Measurements from ENCODE around the gene TRIM29.

The TRIM29 gene

GRCh38 chr11:120108785-120109168 is 29.1 kb downstream of the TRIM29 start:
- H3K4me3 ChIP-seq (ENCODE audit: insufficient read depth, low read depth, low read length): no peak overlapping the region
- H3K27me3 ChIP-seq (ENCODE audit: control insufficient read depth, insufficient read depth, low read length, poor library complexity, severe bottlenecking): peaks cover 6% of the 10 kb centered on the region
- H3K36me3 ChIP-seq (ENCODE audit: control insufficient read depth, insufficient read depth, low read length): no peaks in the 10 kb centered on the region
- WGBS, 2 experiments: 76 to 77% methylated on average over 6 of the region's 6 CpGs
- no peaks in the 10 kb centered on the region for H3K9me3 ChIP-seq (ENCODE audit: control insufficient read depth, low read length)
- H3K4me1 ChIP-seq (ENCODE audit: control insufficient read depth, insufficient read depth, low read length): peaks cover 6% of the 10 kb centered on the region
- H3K27ac ChIP-seq (ENCODE audit: insufficient read depth, low read depth, low read length, poor library complexity, severe bottlenecking): no peak overlapping the region

GRCh38 chr11:120108154-120108784 is 29.6 kb downstream of the TRIM29 start:
- Histone ChIP-seq H3K4me1 (ENCODE audit: control insufficient read depth, insufficient read depth, low read length) (peaks cover 6% of the 10 kb centered on the region), H3K9me3 (ENCODE audit: control insufficient read depth, low read length) (no peaks in the 10 kb centered on the region), H3K27me3 (ENCODE audit: control insufficient read depth, insufficient read depth, low read length, poor library complexity, severe bottlenecking) (peaks cover 8% of the 10 kb centered on the region), H3K36me3 (ENCODE audit: control insufficient read depth, insufficient read depth, low read length) (no peaks in the 10 kb centered on the region), H3K27ac (ENCODE audit: insufficient read depth, low read depth, low read length, poor library complexity, severe bottlenecking) (no peak overlapping the region), H3K4me3 (ENCODE audit: insufficient read depth, low read depth, low read length) (no peak overlapping the region)
- 0 to 5% methylated on average over 6 of the region's 6 CpGs for WGBS, 2 experiments

GRCh38 chr11:120107692-120108091 is 30.2 kb downstream of the TRIM29 start:
- Histone ChIP-seq H3K9me3 (ENCODE audit: control insufficient read depth, low read length) (no peaks in the 10 kb centered on the region), H3K27ac (ENCODE audit: insufficient read depth, low read depth, low read length, poor library complexity, severe bottlenecking) (no peak overlapping the region), H3K4me1 (ENCODE audit: control insufficient read depth, insufficient read depth, low read length) (peaks cover 6% of the 10 kb centered on the region), H3K27me3 (ENCODE audit: control insufficient read depth, insufficient read depth, low read length, poor library complexity, severe bottlenecking) (peaks cover 8% of the 10 kb centered on the region), H3K4me3 (ENCODE audit: insufficient read depth, low read depth, low read length) (no peak overlapping the region), H3K36me3 (ENCODE audit: control insufficient read depth, insufficient read depth, low read length) (no peaks in the 10 kb centered on the region)
- 70 to 71% methylated on average over 6 of the region's 6 CpGs for WGBS, 2 experiments

- Histone ChIP-seq H3K36me3 (ENCODE audit: control insufficient read depth, insufficient read depth, low read length) (no peaks in the 10 kb centered on the region), H3K27me3 (ENCODE audit: control insufficient read depth, insufficient read depth, low read length, poor library complexity, severe bottlenecking) (peaks cover 8% of the 10 kb centered on the region), H3K4me1 (ENCODE audit: control insufficient read depth, insufficient read depth, low read length) (peaks cover 6% of the 10 kb centered on the region), H3K27ac (ENCODE audit: insufficient read depth, low read depth, low read length, poor library complexity, severe bottlenecking) (no peak overlapping the region), H3K9me3 (ENCODE audit: control insufficient read depth, low read length) (no peaks in the 10 kb centered on the region), H3K4me3 (ENCODE audit: insufficient read depth, low read depth, low read length) (no peak overlapping the region)
- whole genome bisulfite sequencing, 2 experiments: 86 to 87% methylated on average over 11 of the region's 11 CpGs
Measured at GRCh38 chr11:120106354-120107150, 31.4 kb downstream of the TRIM29 start.

GRCh38 chr11:120105576-120105975 is 32.3 kb downstream of the TRIM29 start:
- Histone ChIP-seq H3K27ac (ENCODE audit: insufficient read depth, low read depth, low read length, poor library complexity, severe bottlenecking) (no peak overlapping the region), H3K4me3 (ENCODE audit: insufficient read depth, low read depth, low read length) (no peak overlapping the region), H3K4me1 (ENCODE audit: control insufficient read depth, insufficient read depth, low read length) (peaks cover 6% of the 10 kb centered on the region), H3K9me3 (ENCODE audit: control insufficient read depth, low read length) (no peaks in the 10 kb centered on the region), H3K36me3 (ENCODE audit: control insufficient read depth, insufficient read depth, low read length) (no peaks in the 10 kb centered on the region), H3K27me3 (ENCODE audit: control insufficient read depth, insufficient read depth, low read length, poor library complexity, severe bottlenecking) (peaks cover 16% of the 10 kb centered on the region)
- WGBS, 2 experiments: 72 to 83% methylated on average over 6 of the region's 6 CpGs

GRCh38 chr11:120104041-120104565 is 33.8 kb downstream of the TRIM29 start:
- H3K4me1 ChIP-seq (ENCODE audit: control insufficient read depth, insufficient read depth, low read length): peaks cover 6% of the 10 kb centered on the region
- no peak overlapping the region for H3K27ac ChIP-seq (ENCODE audit: insufficient read depth, low read depth, low read length, poor library complexity, severe bottlenecking)
- no peaks in the 10 kb centered on the region for H3K36me3 ChIP-seq (ENCODE audit: control insufficient read depth, insufficient read depth, low read length)
- WGBS, 2 experiments: 83 to 87% methylated on average over 15 of the region's 15 CpGs
- no peaks in the 10 kb centered on the region for H3K9me3 ChIP-seq (ENCODE audit: control insufficient read depth, low read length)
- H3K4me3 ChIP-seq (ENCODE audit: insufficient read depth, low read depth, low read length): no peak overlapping the region
- H3K27me3 ChIP-seq (ENCODE audit: control insufficient read depth, insufficient read depth, low read length, poor library complexity, severe bottlenecking): peaks cover 22% of the 10 kb centered on the region

GRCh38 chr11:120102864-120103122 is 35.1 kb downstream of the TRIM29 start:
- Histone ChIP-seq H3K4me1 (ENCODE audit: control insufficient read depth, insufficient read depth, low read length) (peaks cover 15% of the 10 kb centered on the region), H3K27ac (ENCODE audit: insufficient read depth, low read depth, low read length, poor library complexity, severe bottlenecking) (no peak overlapping the region), H3K27me3 (ENCODE audit: control insufficient read depth, insufficient read depth, low read length, poor library complexity, severe bottlenecking) (peaks cover 29% of the 10 kb centered on the region), H3K9me3 (ENCODE audit: control insufficient read depth, low read length) (no peaks in the 10 kb centered on the region), H3K36me3 (ENCODE audit: control insufficient read depth, insufficient read depth, low read length) (no peaks in the 10 kb centered on the region), H3K4me3 (ENCODE audit: insufficient read depth, low read depth, low read length) (no peak overlapping the region)
- 72 to 73% methylated on average over 3 of the region's 3 CpGs for WGBS, 2 experiments

- WGBS, 2 experiments: 87 to 88% methylated on average over 8 of the region's 8 CpGs
- no peak overlapping the region for H3K27ac ChIP-seq (ENCODE audit: insufficient read depth, low read depth, low read length, poor library complexity, severe bottlenecking)
- H3K9me3 ChIP-seq (ENCODE audit: control insufficient read depth, low read length): no peaks in the 10 kb centered on the region
- H3K4me1 ChIP-seq (ENCODE audit: control insufficient read depth, insufficient read depth, low read length): peaks cover 18% of the 10 kb centered on the region
- H3K36me3 ChIP-seq (ENCODE audit: control insufficient read depth, insufficient read depth, low read length): no peaks in the 10 kb centered on the region
- no peak overlapping the region for H3K4me3 ChIP-seq (ENCODE audit: insufficient read depth, low read depth, low read length)
- peaks cover 29% of the 10 kb centered on the region for H3K27me3 ChIP-seq (ENCODE audit: control insufficient read depth, insufficient read depth, low read length, poor library complexity, severe bottlenecking)
Measured at GRCh38 chr11:120102050-120102863, 35.7 kb downstream of the TRIM29 start.

- 83 to 84% methylated on average over 14 of the region's 14 CpGs for WGBS, 2 experiments
- H3K27me3 ChIP-seq (ENCODE audit: control insufficient read depth, insufficient read depth, low read length, poor library complexity, severe bottlenecking): peaks cover 21% of the 10 kb centered on the region
- no peaks in the 10 kb centered on the region for H3K36me3 ChIP-seq (ENCODE audit: control insufficient read depth, insufficient read depth, low read length)
Measured at GRCh38 chr11:120098503-120099020, 39.4 kb downstream of the TRIM29 start.

More at GRCh38 chr11:120098503-120099020, 39.4 kb downstream of the TRIM29 start:
- Histone ChIP-seq H3K9me3 (ENCODE audit: control insufficient read depth, low read length) (no peaks in the 10 kb centered on the region), H3K27ac (ENCODE audit: insufficient read depth, low read depth, low read length, poor library complexity, severe bottlenecking) (no peak overlapping the region), H3K4me3 (ENCODE audit: insufficient read depth, low read depth, low read length) (no peak overlapping the region), H3K4me1 (ENCODE audit: control insufficient read depth, insufficient read depth, low read length) (peaks cover 36% of the 10 kb centered on the region)

Measured in ectodermal cell (in vitro differentiated cells).